ENCODE measurements around the gene DTX3L. TPM values are rescaled to one million over a fixed set of nuclear protein-coding genes. Genes with fewer than 3 reads are reported as not detected.

Gene DTX3L
- total RNA-seq, 1 donor from 2014 or later, result 13.0 TPM

- no peak overlapping the region for H3K4me3 Mint-ChIP-seq (ENCODE audit: low read depth)
- DNase-seq (ENCODE audit: low spot score, unreplicated experiment), result no peak
- H3K4me1 Mint-ChIP-seq (ENCODE audit: low read depth), result peaks cover 1% of the 10 kb centered on the region
- no peak overlapping the region for H3K27ac Mint-ChIP-seq
- peaks cover 12% of the 10 kb centered on the region for H3K9me3 Mint-ChIP-seq (ENCODE audit: low read depth)
- TF ChIP-seq CTCF (IDR thresholded peaks at IDR 0.05; ENCODE audit: unreplicated experiment), result no peak
- H3K27me3 Mint-ChIP-seq, result peaks cover 13% of the 10 kb centered on the region
- H3K36me3 Mint-ChIP-seq (ENCODE audit: insufficient read depth), result peaks cover 5% of the 10 kb centered on the region
Observed at GRCh38 chr3:122581622-122582021, 17.5 kb downstream of the DTX3L start.

- DNase-seq (ENCODE audit: low spot score, unreplicated experiment), result no peak
- Mint-ChIP-seq H3K4me3 (ENCODE audit: low read depth) (no peak overlapping the region), H3K36me3 (ENCODE audit: insufficient read depth) (peaks cover 5% of the 10 kb centered on the region), H3K9me3 (ENCODE audit: low read depth) (peaks cover 12% of the 10 kb centered on the region), H3K4me1 (ENCODE audit: low read depth) (peaks cover 1% of the 10 kb centered on the region), H3K27ac (no peak overlapping the region), H3K27me3 (peaks cover 8% of the 10 kb centered on the region)
- no peak for TF ChIP-seq CTCF (IDR thresholded peaks at IDR 0.05; ENCODE audit: unreplicated experiment)
Observed at GRCh38 chr3:122582390-122582789, 18.3 kb downstream of the DTX3L start.

GRCh38 chr3:122586098-122586497, 22.0 kb downstream of the DTX3L start:
- H3K4me3 Mint-ChIP-seq (ENCODE audit: low read depth), result no peak overlapping the region
- H3K27ac Mint-ChIP-seq, result no peak overlapping the region
- no peak for DNase-seq (ENCODE audit: low spot score, unreplicated experiment)
- peaks cover 12% of the 10 kb centered on the region for H3K9me3 Mint-ChIP-seq (ENCODE audit: low read depth)
- H3K27me3 Mint-ChIP-seq, result no peaks in the 10 kb centered on the region
- H3K4me1 Mint-ChIP-seq (ENCODE audit: low read depth), result no peaks in the 10 kb centered on the region
- H3K36me3 Mint-ChIP-seq (ENCODE audit: insufficient read depth), result peaks cover 5% of the 10 kb centered on the region
- no peak for TF ChIP-seq CTCF (IDR thresholded peaks at IDR 0.05; ENCODE audit: unreplicated experiment)

- H3K36me3 Mint-ChIP-seq (ENCODE audit: insufficient read depth), result peaks cover 3% of the 10 kb centered on the region
- no peaks in the 10 kb centered on the region for H3K27me3 Mint-ChIP-seq
- H3K4me1 Mint-ChIP-seq (ENCODE audit: low read depth), result no peaks in the 10 kb centered on the region
- H3K9me3 Mint-ChIP-seq (ENCODE audit: low read depth), result peaks cover 5% of the 10 kb centered on the region
- no peak overlapping the region for H3K27ac Mint-ChIP-seq
- no peak overlapping the region for H3K4me3 Mint-ChIP-seq (ENCODE audit: low read depth)
- no peak for DNase-seq (ENCODE audit: low spot score, unreplicated experiment)
- TF ChIP-seq CTCF (IDR thresholded peaks at IDR 0.05; ENCODE audit: unreplicated experiment), result no peak
Observed at GRCh38 chr3:122586773-122587485, 22.8 kb downstream of the DTX3L start.

GRCh38 chr3:122587572-122587971, 23.4 kb downstream of the DTX3L start:
- Mint-ChIP-seq H3K4me3 (ENCODE audit: low read depth) (no peak overlapping the region), H3K27me3 (no peaks in the 10 kb centered on the region), H3K9me3 (ENCODE audit: low read depth) (peaks cover 3% of the 10 kb centered on the region), H3K4me1 (ENCODE audit: low read depth) (no peaks in the 10 kb centered on the region), H3K27ac (no peak overlapping the region), H3K36me3 (ENCODE audit: insufficient read depth) (peaks cover 2% of the 10 kb centered on the region)
- no peak for DNase-seq (ENCODE audit: low spot score, unreplicated experiment)
- TF ChIP-seq CTCF (IDR thresholded peaks at IDR 0.05; ENCODE audit: unreplicated experiment), result no peak
